ENCODE data around the gene TOR3A.

The TOR3A gene

DNA sequence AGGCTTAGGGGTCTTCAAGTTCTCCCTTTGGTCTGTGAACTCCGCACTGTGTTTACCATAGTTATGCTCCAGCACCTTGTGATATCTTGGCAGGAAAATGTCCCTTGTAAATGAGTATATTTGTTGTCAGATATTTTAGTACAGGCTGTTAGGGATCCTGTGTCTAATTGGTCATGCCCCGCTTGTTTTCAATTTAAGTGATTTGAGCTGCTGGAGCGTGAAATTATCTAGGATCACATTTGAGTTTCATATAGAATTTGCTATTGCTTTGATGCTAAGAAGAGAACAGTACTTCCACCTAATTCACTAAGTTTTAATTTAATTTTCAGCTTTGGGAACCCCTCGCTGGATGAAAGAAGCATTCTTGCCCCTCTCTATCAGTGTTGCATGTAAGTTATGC lies 15.4 kb upstream of the TOR3A start:
- no peak for DNase-seq (ENCODE audit: low read depth)

GRCh38 chr1:179077396-179077795 lies 4.5 kb upstream of the TOR3A start:
- no peak for DNase-seq (ENCODE audit: low read depth)

DNA sequence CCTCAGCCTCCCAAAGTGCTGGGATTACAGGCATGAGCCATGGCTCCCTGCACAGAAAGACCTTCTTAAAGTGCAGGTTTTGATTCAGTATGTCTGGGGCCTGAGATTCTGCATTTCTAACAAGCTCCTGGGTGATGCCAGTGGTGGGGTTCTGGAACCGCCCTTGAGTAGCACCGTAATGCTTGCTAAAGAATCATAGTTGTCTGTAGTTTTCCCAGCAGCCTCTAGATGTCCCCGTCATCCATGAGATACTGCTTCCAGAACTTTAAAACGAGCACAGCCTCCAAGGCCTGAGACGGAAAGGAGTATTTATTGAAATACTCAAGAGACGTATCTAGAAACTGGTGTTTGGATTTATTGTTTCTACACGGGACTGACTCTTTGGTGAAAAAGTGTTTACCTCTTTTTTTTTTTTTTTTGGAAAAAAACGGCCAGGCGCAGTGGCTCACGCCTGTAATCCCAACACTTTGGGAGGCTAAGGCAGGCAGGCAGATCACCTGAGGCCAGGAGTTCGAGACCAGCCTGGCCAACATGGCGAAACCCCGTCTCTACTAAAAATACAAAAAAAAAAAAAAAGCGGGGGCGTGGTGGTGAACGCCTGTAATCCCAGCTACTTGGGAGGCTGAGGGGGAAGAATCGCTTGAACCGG lies 2.6 kb upstream of the TOR3A start:
- DNase-seq (ENCODE audit: low read depth): peak; percentile 21

DNA sequence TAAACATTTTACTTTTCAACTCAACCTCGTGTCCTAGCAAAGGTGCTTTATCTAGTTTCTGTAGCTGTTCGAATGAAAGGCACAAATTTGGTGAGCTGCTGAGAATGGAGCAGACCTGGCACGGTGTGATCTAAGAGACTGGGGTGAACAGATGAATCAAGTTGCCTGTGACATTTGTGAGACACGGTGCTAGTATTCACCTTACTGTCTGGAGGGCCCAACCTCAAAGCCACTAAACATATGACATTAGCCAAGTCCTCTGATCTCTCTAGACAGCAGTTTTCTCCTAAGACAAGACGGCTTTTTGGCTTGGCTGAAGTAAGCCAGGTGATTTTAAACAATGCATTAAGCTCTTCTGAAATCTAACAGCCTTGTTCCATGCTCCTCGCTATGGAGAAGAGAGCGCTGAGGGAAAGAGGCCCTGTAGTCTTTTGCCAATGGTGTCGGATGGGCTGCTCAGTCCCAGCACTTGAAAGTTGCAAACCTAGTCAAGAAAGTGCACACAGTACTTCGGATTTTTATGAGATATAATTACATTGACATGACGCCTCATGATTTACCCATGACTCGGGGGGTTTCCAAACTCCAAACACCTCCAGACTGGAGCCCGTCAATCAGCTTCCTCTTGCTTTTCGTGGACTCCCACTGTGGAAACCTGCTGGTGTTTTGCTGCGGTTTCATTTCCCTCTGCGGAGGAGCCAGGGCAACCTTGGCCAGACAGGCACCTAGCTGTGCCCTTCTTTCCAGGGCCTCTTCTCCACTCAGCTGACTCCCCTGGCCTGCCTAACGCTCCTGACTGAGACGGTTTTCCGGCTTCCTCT lies 794 bp upstream of the TOR3A start:
- no peak for DNase-seq (ENCODE audit: low read depth)

- peak; percentile 16 for DNase-seq (ENCODE audit: low read depth)
Measured at GRCh38 chr1:179082333-179082998, 596 bp downstream of the TOR3A start.

DNA sequence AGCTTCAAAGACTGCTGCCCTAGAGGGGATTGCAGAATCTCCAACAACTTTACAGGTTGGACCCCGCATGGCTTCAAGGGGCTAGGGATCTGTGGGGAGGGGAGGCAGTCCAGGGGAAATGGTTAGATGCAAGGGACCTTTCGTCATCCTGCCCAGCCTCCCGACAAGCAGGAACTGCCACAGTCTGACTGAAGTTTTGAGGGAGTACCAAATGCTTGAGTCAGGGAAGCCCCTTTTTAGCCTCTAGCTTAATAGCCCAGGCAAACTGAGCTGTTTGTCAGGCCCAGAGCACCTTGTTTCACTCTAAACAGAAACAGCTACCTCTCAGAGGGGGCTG lies 1.1 kb downstream of the TOR3A start:
- peak; percentile 7 for DNase-seq (ENCODE audit: low read depth)

DNA sequence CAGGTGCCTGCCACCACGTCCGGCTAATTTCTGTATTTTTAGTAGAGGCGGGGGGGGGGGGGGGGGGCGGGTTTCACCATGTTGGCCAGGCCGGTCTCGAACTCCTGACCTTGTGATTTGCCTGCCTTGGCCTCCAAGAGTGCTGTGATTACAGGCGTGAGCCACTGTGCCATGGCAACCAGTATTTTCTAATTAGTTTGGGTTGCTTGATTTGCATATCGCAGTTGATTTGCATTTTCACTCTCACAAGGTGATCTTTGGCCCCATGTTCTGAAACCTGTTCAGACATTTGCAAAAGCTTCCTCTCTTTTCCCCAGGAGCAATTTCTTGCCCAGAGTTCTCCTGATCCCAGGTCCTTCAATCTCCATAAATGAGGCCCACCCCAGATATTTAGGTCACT lies 1.7 kb downstream of the TOR3A start:
- DNase-seq (ENCODE audit: low read depth): no peak

- no peak for DNase-seq (ENCODE audit: low read depth)
Measured at GRCh38 chr1:179087665-179088064, 5.8 kb downstream of the TOR3A start.

- no peak for DNase-seq (ENCODE audit: low read depth)
Measured at GRCh38 chr1:179089827-179090482, 8.1 kb downstream of the TOR3A start.

DNA sequence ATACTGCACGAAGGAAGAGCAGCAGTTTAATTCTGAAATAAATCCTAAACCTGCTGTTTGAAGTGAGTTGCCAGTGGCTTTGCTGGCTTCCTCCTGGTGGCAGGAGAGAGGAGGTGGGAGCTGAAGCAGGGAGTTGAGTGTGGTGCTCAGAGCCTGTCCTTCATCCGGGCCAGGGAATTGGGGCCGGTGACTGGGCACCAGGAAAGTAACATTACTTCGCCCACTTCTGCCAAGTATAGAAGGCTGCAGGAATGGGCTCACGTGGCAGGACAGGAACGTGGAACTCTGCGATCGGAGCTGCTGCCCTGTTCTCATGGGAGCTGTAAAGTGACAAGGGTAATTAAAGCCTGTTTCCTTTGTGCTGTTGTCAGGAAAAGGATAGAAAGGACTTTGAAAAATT lies 8.7 kb downstream of the TOR3A start:
- DNase-seq (ENCODE audit: low read depth): no peak

GRCh38 chr1:179090923-179091322 lies 9.1 kb downstream of the TOR3A start:
- no peak for DNase-seq (ENCODE audit: low read depth)

DNA sequence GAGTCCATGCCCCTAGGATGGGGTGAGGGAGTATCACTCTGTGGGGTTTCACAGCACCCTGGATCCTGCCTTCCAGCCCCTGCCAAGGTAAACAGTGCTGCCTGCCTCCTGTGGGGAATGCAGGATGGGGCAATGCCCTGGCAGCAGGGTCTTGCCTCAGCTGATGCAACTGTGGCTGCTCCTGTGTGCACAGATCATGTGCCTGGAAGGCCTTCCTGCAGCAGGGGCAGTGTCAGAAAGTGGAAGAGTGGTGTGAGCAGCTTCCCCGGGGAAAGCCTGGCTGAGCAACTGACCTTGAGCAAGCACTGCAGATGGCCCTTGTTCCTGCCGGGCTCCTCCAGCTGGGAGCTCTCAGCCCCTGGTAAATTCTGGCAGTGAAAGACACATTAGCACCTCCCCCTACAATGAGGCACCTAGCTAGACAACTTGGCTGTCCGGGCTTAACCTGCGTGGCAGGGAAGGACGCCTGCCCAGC lies 9.9 kb downstream of the TOR3A start:
- no peak for DNase-seq (ENCODE audit: low read depth)

- no peak for DNase-seq (ENCODE audit: low read depth)
Measured at GRCh38 chr1:179092896-179093461, 11.1 kb downstream of the TOR3A start.

GRCh38 chr1:179094818-179095217 lies 12.9 kb downstream of the TOR3A start:
- DNase-seq (ENCODE audit: low read depth): no peak

DNA sequence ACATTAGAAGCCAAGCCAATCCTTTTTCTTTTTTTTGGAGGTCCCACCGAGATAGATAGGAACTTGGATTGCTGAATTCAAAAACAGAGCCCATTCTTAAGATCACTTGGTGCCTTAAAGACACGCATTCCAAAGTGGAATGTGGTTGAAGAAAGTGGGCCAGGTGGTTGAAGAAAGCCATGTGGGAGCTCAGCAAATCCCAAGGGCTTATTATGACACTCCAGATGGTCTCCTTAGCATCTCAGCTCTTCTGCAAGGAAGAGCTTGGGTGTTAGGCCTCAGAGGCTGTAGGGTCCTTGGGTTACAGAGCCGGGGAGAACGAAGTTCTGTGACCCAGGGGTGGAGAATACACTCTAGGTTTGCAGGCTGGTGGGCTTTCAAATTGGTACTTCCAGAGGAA lies 13.5 kb downstream of the TOR3A start:
- DNase-seq (ENCODE audit: low read depth): no peak

- no peak for DNase-seq (ENCODE audit: low read depth)
Measured at GRCh38 chr1:179095924-179096323, 14.1 kb downstream of the TOR3A start.

GRCh38 chr1:179099891-179100290 lies 18.0 kb downstream of the TOR3A start:
- DNase-seq (ENCODE audit: low read depth): no peak

DNA sequence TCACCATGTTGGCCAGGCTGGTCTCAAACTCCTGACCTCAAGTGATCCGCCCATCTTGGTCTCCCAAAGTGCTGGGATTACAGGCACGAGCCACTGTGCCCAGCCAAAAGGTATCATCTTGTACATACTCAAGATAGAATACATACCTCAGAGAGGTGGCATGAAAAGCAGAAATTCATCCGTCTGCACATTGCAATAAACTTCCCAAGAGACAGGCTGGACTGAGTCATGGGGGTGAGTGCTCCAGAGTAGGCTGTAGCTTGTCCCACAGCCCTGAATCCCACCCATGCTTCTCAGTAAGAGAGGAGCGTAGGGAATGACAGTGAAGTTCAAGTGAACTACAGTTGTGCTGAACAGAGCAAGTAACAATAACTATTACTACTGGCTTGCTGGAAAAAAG lies 19.7 kb downstream of the TOR3A start:
- DNase-seq (ENCODE audit: low read depth): no peak

GRCh38 chr1:179103999-179104398 lies 22.1 kb downstream of the TOR3A start:
- DNase-seq (ENCODE audit: low read depth): no peak

DNA sequence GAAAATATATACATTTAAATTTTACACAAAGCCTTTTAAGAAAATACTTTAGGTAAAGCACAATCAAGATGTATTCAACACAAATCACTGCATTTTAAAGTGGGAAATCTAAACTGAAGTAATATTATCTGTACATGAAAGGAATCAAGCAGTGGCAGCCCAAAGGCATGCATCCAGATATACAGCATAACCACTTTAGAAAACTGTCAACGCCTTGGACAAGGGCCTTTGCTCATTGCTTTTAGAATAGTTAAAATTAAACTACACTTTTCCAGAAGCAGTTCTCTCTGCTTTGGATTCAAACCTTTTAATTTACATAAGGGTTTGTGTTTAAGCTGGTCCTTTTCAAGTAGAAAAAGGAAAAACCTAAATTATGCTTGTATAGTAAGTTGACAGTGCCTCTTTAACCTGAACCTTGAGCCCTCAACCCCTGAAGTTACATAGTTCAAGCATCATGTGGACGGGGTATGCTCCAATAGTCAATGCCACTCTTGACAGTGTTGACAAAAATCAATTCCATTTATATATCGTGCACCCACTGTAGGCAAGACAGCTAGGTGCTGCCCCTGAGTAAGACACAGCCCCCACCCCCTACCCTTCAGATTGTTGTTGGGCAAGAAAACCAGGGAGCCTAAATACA lies 22.9 kb downstream of the TOR3A start:
- DNase-seq (ENCODE audit: low read depth): no peak

DNA sequence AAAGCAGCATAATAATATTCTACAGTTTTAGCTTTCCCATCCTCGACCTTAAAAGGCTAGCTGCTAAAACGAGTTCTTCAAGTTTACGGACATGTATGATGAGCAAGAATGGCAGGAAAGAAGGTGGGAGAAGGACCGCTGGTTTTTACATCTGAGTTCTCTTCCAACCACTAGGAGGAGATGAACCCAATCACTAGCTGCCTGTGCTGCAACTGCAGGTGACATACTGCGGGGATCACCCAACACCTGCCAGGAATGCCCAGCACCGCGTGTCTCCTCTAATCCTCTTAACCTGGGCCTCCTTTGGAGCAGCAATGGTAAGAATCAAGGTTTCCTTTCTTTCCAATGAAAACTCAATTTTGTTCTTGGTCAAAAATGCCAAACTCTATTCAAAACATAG lies 23.5 kb downstream of the TOR3A start:
- DNase-seq (ENCODE audit: low read depth): no peak
